Measurements from ENCODE around the gene MTERF2.

- no peak for TF ChIP-seq MAX (IDR thresholded peaks at IDR 0.05; ENCODE audit: low read depth, low read length)
- no peak for TF ChIP-seq CTCF (IDR thresholded peaks at IDR 0.05; ENCODE audit: low read depth, low read length)
- TF ChIP-seq POLR2A (IDR thresholded peaks at IDR 0.05; ENCODE audit: extremely low read depth, insufficient read length) = no peak
- no peak for TF ChIP-seq MYC (IDR thresholded peaks at IDR 0.05; ENCODE audit: low read depth, low read length)
Observed at GRCh38 chr12:106985479-106985878, 1.5 kb downstream of the MTERF2 start.

Measured in NB4 (cell line).